ENCODE data around the gene CNOT6.
A peak's percentile ranks its signal among the peaks of the same experiment; 100 is the strongest.

- TF ChIP-seq POLR2A (IDR thresholded peaks at IDR 0.05; ENCODE audit: borderline replicate concordance, extremely low read depth, insufficient read depth, insufficient read length) (no peak), EZH2 (IDR thresholded peaks at IDR 0.05) (no peak), CTCF (IDR thresholded peaks at IDR 0.05 in 2 of 3, conservative IDR thresholded peaks at IDR 0.05 in 1 of 3; ENCODE audit: borderline replicate concordance in 1 of 3, insufficient read depth in 1 of 3, low read depth in 2 of 3, low read length in 2 of 3) (no peak), YY1 (IDR thresholded peaks at IDR 0.05; ENCODE audit: extremely low read depth, insufficient replicate concordance, low read depth, low read length) (no peak), SIN3A (IDR thresholded peaks at IDR 0.05; ENCODE audit: low read depth) (peak; percentile 30; the same call in 1 of the 2 replicates), REST (IDR thresholded peaks at IDR 0.05; ENCODE audit: low read depth) (no peak), POLR2AphosphoS5 (IDR thresholded peaks at IDR 0.05; ENCODE audit: low read depth, low read length) (no peak; the same call in 1 of the 2 replicates)
- TF ChIP-seq, protein P1, sequence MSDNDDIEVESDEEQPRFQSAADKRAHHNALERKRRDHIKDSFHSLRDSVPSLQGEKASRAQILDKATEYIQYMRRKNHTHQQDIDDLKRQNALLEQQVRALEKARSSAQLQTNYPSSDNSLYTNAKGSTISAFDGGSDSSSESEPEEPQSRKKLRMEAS (IDR thresholded peaks at IDR 0.05): no peak
Measured at GRCh38 chr5:180494510-180495181, 467 bp downstream of the CNOT6 start.

All from HCT116 (cell line).